Heart right ventricle (tissue), 16 donors: ENCODE measurements around the gene SP140. TPM values are rescaled to one million over a fixed set of nuclear protein-coding genes. Genes with fewer than 3 reads are reported as not detected.
A peak's percentile ranks its signal among the peaks of the same experiment; 100 is the strongest.

Experiments
- ATAC-seq, 8 donors: fragments of 200-7000 bp; cut with Tn5 transposase; one replicate each; pipeline ENCODE4 v1.9.1; 2020; ENCODE audit warnings: mild to moderate bottlenecking in 8 of 8, moderate library complexity in 8 of 8, moderate number of reproducible peaks in 1 of 8
- DNase-seq, 2 donors: peaks; one replicate each; pipeline ENCODE4 v3.0.0-alpha.2; 2020
- H3K27ac ChIP-seq, 10 donors: fragments of 200-600 bp; sonication (generic) in 2 of 10; one replicate each; pipeline versions ENCODE4 v1.5.0 to v1.8.0; 2020 to 2022; ENCODE audit warnings: mild to moderate bottlenecking in 3 of 10
- H3K27me3 ChIP-seq, 7 donors: fragments of 200-600 bp; one replicate each; pipeline ENCODE4 v1.8.0; 2021 to 2022; ENCODE audit warnings: mild to moderate bottlenecking in 2 of 7
- H3K36me3 ChIP-seq, 9 donors: fragments of 200-600 bp; sonication (generic) in 1 of 9; one replicate each; pipeline versions ENCODE4 v1.5.0 to v1.8.0; 2020 to 2022; ENCODE audit warnings: mild to moderate bottlenecking in 2 of 9
- H3K4me1 ChIP-seq, 9 donors: fragments of 200-600 bp; sonication (generic) in 1 of 9; one replicate each; pipeline versions ENCODE4 v1.5.0 to v1.8.0; 2020 to 2022; ENCODE audit warnings: mild to moderate bottlenecking in 4 of 9
- H3K4me3 ChIP-seq, 10 donors: fragments of 200-600 bp; sonication (generic) in 2 of 10; one replicate each; pipeline versions ENCODE4 v1.5.0 to v1.8.0; 2020 to 2022; ENCODE audit warnings: mild to moderate bottlenecking in 7 of 10, moderate library complexity in 2 of 10
- H3K9me3 ChIP-seq, 11 donors: fragments of 200-600 bp in 10 of 11; sonication (generic) in 2 of 11; one replicate each; pipeline versions ENCODE4 v1.5.0 to v1.8.0; 2013 to 2022; ENCODE audit warnings: mild to moderate bottlenecking in 2 of 11, control low read depth in 1 of 11, moderate library complexity in 1 of 11
- WGBS, 2 donors: extraction: QIAGEN DNeasy Blood & Tissue Kit; methylation state at CpG; one replicate each; pipeline ENCODE4 v1.1.7; 2013; ENCODE audit warnings: inconsistent platforms in 1 of 2; 5-methylcytosine and 5-hydroxymethylcytosine counted together
- intact Hi-C, 10 donors: fragments of 100-400 bp; cut with DNase I; formaldehyde crosslinking; loops; one replicate each; pipeline versions ENCODE4 v1.11.1 to v1.14.2; 2022
- polyA plus RNA-seq, 2 donors: library from polyadenylated mRNA; stranded (reverse); fragments of 200-250 nt; gene quantifications; one replicate each; pipeline ENCODE4 v1.2.3, GENCODE V29; 2013
- total RNA-seq, 10 donors: library from RNA; stranded (reverse); fragmentation: NEBNext Ultra II Directional in 3 of 10; extraction: Animal tissue kit (Norgen Biotek cat#: 25700) in 3 of 10; gene quantifications; one replicate each; pipeline versions ENCODE4 v1.2.1 to v1.2.4, GENCODE V29; 2021 to 2023
- TF ChIP-seq, protein P1 (sequence below), 9 donors: fragments of 200-600 bp; sonication (generic) in 2 of 9; IDR thresholded peaks; one replicate each; pipeline versions ENCODE4 v1.5.0 to v1.8.0; 2021 to 2022; ENCODE audit warnings: antibody characterized with exemption in 9 of 9, mild to moderate bottlenecking in 5 of 9, moderate library complexity in 1 of 9
- donor health status: Arrhythmogenic right ventricular cardiomyopathy.
- donor health status: ischemic (EF 13 %, LVEDD 7.1; RV severe dilation, severe dysfunction).
- donor health status: healthy with polysubstance abuse.
- donor health status: DM: no; HTN: yes; CAD: no.
- donor health status: DM: no; HTN: no; CAD: no.
- donor health status: ischemic (EF 25% LVEDD 6.9; RV normal size, moderate dysfunction).
- donor health status: ischemic (EF 25% LVEDD 5.7; RV mildly dilated, moderate dysfunction).
- donor health status: healthy.
- donor health status: DM: yes; HTN: yes; CAD: no.
- donor health status: Ischemic cardiomyopathy.
- donor health status: ischemic (EF 35%, LVEDD 5.7; RV mildly dilated, moderate dysfunction).
- donor health status: nonischemic (EF 11% LVEDD 7.7; RV severe dilation, severe dysfunction).
- donor health status: DM: yes; HTN: yes; CAD: no.
- donor health status: PGD.
- donor health status: ischemic (EF 29% LVEDD 5.4; RV normal size, mild dysfunction).
- donor health status: nonischemic (EF 23%, LVEDD 6.1; RV moderate dilation, normal function).

SP140 gene
- total and polyA plus RNA-seq, 12 donors, result 0.09 to 3.3 (median 0.58) TPM; not detected in 2

DNA sequence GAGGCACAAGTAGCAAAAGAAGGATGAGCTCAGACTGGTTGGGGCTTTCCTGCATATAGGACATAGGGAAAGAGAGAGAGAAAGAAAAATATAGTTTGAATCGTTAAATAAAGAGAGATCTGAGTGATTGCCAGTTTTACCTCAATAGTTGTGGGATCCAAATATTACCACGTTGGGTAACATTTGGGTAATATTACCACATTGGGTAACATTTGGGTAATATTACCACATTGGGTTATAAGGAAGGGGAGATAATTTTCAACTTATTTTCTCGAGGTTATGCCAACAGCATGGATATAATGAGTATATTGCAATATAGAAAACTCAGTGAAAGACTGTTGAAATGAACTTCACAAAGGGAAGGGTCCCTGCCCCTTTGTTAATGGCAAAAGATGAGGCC lies 20.7 kb downstream of the SP140 start:
- WGBS, 2 donors, result 63 to 68% methylated on average over 3 of the region's 3 CpGs
- intact Hi-C loops, result no loop called here
- H3K27ac ChIP-seq, result no peak overlapping the region
- TF ChIP-seq, protein P1, sequence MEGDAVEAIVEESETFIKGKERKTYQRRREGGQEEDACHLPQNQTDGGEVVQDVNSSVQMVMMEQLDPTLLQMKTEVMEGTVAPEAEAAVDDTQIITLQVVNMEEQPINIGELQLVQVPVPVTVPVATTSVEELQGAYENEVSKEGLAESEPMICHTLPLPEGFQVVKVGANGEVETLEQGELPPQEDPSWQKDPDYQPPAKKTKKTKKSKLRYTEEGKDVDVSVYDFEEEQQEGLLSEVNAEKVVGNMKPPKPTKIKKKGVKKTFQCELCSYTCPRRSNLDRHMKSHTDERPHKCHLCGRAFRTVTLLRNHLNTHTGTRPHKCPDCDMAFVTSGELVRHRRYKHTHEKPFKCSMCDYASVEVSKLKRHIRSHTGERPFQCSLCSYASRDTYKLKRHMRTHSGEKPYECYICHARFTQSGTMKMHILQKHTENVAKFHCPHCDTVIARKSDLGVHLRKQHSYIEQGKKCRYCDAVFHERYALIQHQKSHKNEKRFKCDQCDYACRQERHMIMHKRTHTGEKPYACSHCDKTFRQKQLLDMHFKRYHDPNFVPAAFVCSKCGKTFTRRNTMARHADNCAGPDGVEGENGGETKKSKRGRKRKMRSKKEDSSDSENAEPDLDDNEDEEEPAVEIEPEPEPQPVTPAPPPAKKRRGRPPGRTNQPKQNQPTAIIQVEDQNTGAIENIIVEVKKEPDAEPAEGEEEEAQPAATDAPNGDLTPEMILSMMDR (IDR thresholded peaks at IDR 0.05), result no peak
- peaks cover 0 to 2% (median 0%) of the 10 kb centered on the region in 11 donors for H3K9me3 ChIP-seq
- H3K27me3 ChIP-seq, result peaks cover 0 to 6% (median 0%) of the 10 kb centered on the region in 7 donors
- H3K4me1 ChIP-seq, result no peaks in the 10 kb centered on the region
- H3K36me3 ChIP-seq, result no peaks in the 10 kb centered on the region
- ATAC-seq (no peak), DNase-seq (no peak)
- no peak overlapping the region for H3K4me3 ChIP-seq

- intact Hi-C loops, result no loop called here
Measured at GRCh38 chr2:230250231-230250630, 24.7 kb downstream of the SP140 start.

DNA sequence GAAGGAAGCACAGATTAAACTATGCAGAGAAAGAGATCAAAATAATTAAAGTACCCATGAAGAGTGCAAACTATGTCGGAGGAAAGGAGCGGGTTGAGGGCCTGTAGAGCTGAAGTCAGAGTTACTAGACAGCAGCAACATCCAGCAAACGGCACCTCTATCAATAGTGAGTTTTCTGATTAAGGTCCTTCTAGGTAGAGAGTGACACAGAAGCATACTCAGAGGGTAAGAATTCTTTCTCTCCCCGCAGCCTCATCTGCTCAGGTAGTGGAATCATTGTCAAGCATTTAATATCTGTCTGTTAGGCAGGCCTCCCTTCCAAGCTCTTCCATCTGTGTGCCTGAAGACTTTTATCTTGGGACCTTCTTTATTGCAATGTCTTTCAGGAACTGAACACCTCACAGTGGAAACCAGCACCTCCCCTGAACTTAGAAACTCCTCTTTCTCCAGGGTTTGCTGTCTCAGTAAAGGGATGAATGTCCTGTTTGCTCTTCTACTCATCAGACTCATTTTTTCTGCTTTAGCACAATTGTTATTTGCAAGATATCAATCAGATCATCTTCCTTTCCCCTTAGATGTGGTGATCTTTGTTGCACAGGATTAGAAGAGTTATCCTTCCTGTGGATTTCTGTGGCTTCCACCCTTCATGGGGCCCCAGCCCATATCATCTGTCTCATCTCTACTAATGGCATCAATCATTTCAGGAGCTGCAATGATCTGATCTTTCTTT lies 28.8 kb downstream of the SP140 start:
- DNase-seq (no peak), ATAC-seq (no peak)
- intact Hi-C loops, result no loop called here
- peaks cover 0 to 6% (median 0%) of the 10 kb centered on the region in 7 donors for H3K27me3 ChIP-seq
- H3K4me1 ChIP-seq, result peaks cover 0 to 6% (median 0%) of the 10 kb centered on the region in 9 donors
- no peak overlapping the region for H3K27ac ChIP-seq
- no peaks in the 10 kb centered on the region for H3K9me3 ChIP-seq
- TF ChIP-seq, protein P1 (IDR thresholded peaks at IDR 0.05), result no peak
- no peak overlapping the region for H3K4me3 ChIP-seq
- 73 to 80% methylated on average over 4 of the region's 4 CpGs for WGBS, 2 donors
- no peaks in the 10 kb centered on the region for H3K36me3 ChIP-seq

More at GRCh38 chr2:230250231-230250630, 24.7 kb downstream of the SP140 start:
- Histone ChIP-seq H3K27me3 (peaks cover 0 to 6% (median 0%) of the 10 kb centered on the region in 7 donors), H3K9me3 (no peaks in the 10 kb centered on the region), H3K27ac (no peak overlapping the region), H3K36me3 (no peaks in the 10 kb centered on the region), H3K4me3 (no peak overlapping the region), H3K4me1 (no peaks in the 10 kb centered on the region)
- DNase-seq (no peak), ATAC-seq (no peak)
- 89 to 96% methylated on average over 2 of the region's 2 CpGs for WGBS, 2 donors
- TF ChIP-seq, protein P1 (IDR thresholded peaks at IDR 0.05), result no peak

DNA sequence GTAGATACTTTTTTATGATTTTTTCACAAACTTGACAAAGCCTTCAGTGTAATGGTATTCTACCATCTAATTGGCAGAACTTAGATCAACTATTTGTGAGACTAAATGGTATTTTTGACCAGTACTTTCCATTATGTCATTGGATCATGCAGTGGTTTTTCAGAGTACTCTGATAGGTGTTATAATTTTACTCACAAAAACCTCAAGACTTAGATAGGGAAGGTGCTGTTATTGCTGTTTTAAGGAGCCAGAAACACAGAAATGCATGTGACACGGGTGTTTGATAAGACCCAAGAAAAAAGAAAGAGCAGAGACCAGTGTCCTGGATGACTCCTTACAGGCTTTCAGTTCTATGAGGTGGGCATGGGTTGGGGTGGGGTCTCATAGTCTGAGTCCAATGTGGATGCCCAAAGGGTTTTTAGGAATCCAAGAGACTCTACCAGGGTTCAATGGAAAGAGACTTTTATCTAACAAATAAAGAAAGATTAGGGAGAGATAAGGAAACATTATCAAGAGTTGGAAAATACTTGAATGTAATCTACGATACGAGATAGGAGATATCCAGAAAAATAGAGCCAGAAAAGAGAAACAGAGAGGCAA lies 31.3 kb downstream of the SP140 start:
- WGBS, 2 donors, result 81 to 89% methylated on average over 3 of the region's 3 CpGs

More for the DNA sequence above, 31.3 kb downstream of the SP140 start:
- TF ChIP-seq, protein P1 (IDR thresholded peaks at IDR 0.05), result no peak
- Histone ChIP-seq H3K4me3 (no peak overlapping the region), H3K36me3 (no peaks in the 10 kb centered on the region), H3K27ac (peak overlapping the region in 1 of 10 donors; percentile 10), H3K4me1 (peaks cover 0 to 6% (median 0%) of the 10 kb centered on the region in 9 donors), H3K27me3 (no peaks in the 10 kb centered on the region), H3K9me3 (peaks cover 0 to 10% (median 0%) of the 10 kb centered on the region in 11 donors)
- intact Hi-C loops, result no loop called here
- ATAC-seq (no peak), DNase-seq (no peak)
